Bronchial epithelial cell (primary cell): Measurements from ENCODE around the gene PIWIL4. TPM values are rescaled to one million over a fixed set of nuclear protein-coding genes. Genes with fewer than 3 reads are reported as not detected.

ENCODE experiments used
- DNase-seq: peaks from one replicate; pipeline ENCODE4 v3.0.0-alpha.2; 2010; ENCODE audit warnings: low read depth
- FAIRE-seq: peaks from 2 replicates; lab custom pipeline; 2011; peaks lifted over from hg19 to GRCh38; lab: Jason Lieb, UNC
- H3K27me3 ChIP-seq: 2 replicates; pipeline ENCODE4 v1.5.1; 2011; ENCODE audit warnings: low read length; ENCODE audit not compliant: control insufficient read depth, insufficient read depth
- H3K36me3 ChIP-seq: 2 replicates; pipeline ENCODE4 v1.5.1; 2011; ENCODE audit warnings: low read length; ENCODE audit not compliant: control insufficient read depth, insufficient read depth
- H3K4me3 ChIP-seq: 2 replicates; pipeline ENCODE4 v1.5.1; 2011; ENCODE audit warnings: mild to moderate bottlenecking, low read depth, low read length, control low read depth
- total RNA-seq: library from RNA; depleted of rRNA; stranded (reverse); fragments of >200 nt; gene quantifications from 2 replicates; pipeline ENCODE4 v1.2.1, GENCODE V29; 2014
- TF ChIP-seq, protein P1 (sequence below): IDR thresholded peaks from 2 replicates; pipeline ENCODE4 v1.5.1; 2011; ENCODE audit warnings: mild to moderate bottlenecking, moderate library complexity, low read length, control low read depth, inconsistent platforms; ENCODE audit not compliant: insufficient read depth, severe bottlenecking

Gene PIWIL4
- total RNA-seq, 1 donor from 2014 or later = 0.79 TPM

DNA sequence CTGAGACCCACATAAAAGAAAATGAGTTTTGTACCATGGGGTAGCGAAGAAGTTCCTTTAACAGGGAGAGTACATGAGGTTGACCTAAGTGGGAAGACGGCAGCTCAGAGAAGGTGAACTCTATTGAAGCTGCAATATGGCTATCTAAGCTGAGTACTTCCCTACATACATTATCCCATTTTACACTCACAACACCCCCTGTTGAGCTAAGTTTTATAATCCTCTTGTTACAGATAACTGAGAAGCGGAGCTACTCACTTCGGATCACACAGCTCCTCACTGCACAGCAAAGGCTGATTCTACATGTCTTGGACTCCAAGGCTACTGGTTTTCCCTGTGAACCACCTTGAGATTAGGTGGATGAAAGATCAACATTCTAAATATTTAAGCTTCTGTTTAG lies 8.2 kb upstream of the PIWIL4 start:
- TF ChIP-seq, protein P1, sequence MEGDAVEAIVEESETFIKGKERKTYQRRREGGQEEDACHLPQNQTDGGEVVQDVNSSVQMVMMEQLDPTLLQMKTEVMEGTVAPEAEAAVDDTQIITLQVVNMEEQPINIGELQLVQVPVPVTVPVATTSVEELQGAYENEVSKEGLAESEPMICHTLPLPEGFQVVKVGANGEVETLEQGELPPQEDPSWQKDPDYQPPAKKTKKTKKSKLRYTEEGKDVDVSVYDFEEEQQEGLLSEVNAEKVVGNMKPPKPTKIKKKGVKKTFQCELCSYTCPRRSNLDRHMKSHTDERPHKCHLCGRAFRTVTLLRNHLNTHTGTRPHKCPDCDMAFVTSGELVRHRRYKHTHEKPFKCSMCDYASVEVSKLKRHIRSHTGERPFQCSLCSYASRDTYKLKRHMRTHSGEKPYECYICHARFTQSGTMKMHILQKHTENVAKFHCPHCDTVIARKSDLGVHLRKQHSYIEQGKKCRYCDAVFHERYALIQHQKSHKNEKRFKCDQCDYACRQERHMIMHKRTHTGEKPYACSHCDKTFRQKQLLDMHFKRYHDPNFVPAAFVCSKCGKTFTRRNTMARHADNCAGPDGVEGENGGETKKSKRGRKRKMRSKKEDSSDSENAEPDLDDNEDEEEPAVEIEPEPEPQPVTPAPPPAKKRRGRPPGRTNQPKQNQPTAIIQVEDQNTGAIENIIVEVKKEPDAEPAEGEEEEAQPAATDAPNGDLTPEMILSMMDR = no peak
- no peak overlapping the region for H3K4me3 ChIP-seq

GRCh38 chr11:94559361-94559760 lies 7.8 kb upstream of the PIWIL4 start:
- TF ChIP-seq, protein P1 = no peak
- H3K4me3 ChIP-seq = no peak overlapping the region
- DNase-seq (no peak), FAIRE-seq (no peak)
- no peaks in the 10 kb centered on the region for H3K36me3 ChIP-seq
- no peaks in the 10 kb centered on the region for H3K27me3 ChIP-seq

More for the DNA sequence above, 8.2 kb upstream of the PIWIL4 start:
- FAIRE-seq (no peak), DNase-seq (no peak)
- no peaks in the 10 kb centered on the region for H3K36me3 ChIP-seq
- no peaks in the 10 kb centered on the region for H3K27me3 ChIP-seq

DNA sequence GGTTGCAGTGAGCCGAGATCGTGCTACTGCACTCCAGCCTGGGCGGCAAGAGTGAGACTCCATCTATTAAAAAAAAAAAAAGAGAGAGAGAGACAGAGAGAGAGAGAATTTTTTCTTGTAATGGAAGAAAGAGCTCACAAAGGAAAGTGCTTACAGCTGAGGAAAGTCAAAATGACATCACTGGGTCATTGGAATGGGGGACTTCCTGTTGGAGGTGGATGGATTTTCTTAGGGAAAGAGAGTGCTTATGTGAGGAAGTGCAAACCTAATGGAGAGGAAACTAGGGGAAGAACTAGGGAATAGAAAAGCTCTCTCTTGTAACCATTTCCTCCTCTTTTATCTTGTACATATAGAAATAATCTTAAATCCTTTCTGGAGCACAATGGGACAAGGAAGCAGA lies 6.3 kb upstream of the PIWIL4 start:
- TF ChIP-seq, protein P1 = no peak
- no peaks in the 10 kb centered on the region for H3K27me3 ChIP-seq
- DNase-seq = no peak
- FAIRE-seq = no peak
- H3K4me3 ChIP-seq = no peak overlapping the region
- H3K36me3 ChIP-seq = no peaks in the 10 kb centered on the region

DNA sequence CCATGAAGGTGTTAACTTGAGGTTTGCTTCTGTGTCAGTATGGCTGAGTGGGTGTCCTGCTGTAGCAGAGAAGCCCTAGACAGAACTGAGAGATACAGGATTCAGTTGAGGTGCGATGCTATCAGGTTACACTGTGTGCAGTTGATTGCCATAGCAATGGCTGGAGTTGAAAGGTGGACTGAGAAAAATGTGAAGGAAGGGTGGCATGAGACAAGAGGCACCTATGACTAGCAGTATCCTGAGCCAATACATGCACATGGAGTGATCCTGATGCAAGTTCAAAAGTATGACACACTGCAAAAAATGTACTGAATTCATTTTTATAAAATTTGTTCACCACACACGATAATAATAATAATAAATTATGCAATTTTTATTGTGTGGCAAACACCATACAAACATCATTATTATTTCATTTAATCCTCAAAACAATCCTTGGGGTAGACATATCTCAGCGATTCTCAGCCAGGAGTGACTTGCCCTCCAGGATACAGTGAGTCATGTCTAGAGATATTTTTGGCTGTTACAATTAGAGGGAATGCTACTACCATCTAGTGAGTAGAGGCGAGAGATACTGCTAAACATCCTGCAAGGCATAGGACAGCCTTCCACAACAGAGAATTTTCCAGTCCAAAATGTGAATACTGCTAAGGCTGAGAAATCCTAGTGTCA lies 3.9 kb upstream of the PIWIL4 start:
- H3K4me3 ChIP-seq = no peak overlapping the region
- DNase-seq = peak; percentile 83
- TF ChIP-seq, protein P1 = peak; percentile 36
- no peaks in the 10 kb centered on the region for H3K27me3 ChIP-seq
- FAIRE-seq = peak; percentile 13
- no peaks in the 10 kb centered on the region for H3K36me3 ChIP-seq

- Histone ChIP-seq H3K27me3 (no peaks in the 10 kb centered on the region), H3K4me3 (no peak overlapping the region), H3K36me3 (no peaks in the 10 kb centered on the region)
- FAIRE-seq (no peak), DNase-seq (no peak)
- TF ChIP-seq, protein P1 = no peak
Observed at GRCh38 chr11:94563848-94564467, 3.2 kb upstream of the PIWIL4 start.
